Measurements from ENCODE around the gene KBTBD3. TPM values are rescaled to one million over a fixed set of nuclear protein-coding genes. Genes with fewer than 3 reads are reported as not detected.

KBTBD3 gene
- total and polyA plus RNA-seq, 2 experiments from 2014 or later, result 1.9 to 13.7 TPM

DNA sequence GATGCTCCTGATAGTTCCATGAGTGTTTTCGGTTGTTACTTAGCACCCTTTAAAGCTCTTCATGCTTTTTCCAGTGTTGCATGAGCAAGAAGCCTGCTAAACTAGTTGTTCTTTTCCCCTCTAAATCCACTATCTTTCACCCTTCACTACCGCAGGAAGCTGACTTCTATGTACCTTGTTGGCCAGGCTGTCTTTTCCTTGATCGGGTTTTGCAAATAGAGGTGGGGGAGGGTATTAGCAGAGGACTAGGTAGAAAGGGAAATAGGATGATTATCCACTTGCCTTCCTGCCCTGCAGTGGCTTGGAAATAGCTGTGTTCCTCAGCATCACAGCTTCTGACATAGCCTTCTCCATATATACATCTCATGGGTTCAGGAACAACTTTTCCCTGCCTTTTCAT lies 24.2 kb upstream of the KBTBD3 start (continued):
- TF ChIP-seq, protein P1, sequence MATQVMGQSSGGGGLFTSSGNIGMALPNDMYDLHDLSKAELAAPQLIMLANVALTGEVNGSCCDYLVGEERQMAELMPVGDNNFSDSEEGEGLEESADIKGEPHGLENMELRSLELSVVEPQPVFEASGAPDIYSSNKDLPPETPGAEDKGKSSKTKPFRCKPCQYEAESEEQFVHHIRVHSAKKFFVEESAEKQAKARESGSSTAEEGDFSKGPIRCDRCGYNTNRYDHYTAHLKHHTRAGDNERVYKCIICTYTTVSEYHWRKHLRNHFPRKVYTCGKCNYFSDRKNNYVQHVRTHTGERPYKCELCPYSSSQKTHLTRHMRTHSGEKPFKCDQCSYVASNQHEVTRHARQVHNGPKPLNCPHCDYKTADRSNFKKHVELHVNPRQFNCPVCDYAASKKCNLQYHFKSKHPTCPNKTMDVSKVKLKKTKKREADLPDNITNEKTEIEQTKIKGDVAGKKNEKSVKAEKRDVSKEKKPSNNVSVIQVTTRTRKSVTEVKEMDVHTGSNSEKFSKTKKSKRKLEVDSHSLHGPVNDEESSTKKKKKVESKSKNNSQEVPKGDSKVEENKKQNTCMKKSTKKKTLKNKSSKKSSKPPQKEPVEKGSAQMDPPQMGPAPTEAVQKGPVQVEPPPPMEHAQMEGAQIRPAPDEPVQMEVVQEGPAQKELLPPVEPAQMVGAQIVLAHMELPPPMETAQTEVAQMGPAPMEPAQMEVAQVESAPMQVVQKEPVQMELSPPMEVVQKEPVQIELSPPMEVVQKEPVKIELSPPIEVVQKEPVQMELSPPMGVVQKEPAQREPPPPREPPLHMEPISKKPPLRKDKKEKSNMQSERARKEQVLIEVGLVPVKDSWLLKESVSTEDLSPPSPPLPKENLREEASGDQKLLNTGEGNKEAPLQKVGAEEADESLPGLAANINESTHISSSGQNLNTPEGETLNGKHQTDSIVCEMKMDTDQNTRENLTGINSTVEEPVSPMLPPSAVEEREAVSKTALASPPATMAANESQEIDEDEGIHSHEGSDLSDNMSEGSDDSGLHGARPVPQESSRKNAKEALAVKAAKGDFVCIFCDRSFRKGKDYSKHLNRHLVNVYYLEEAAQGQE (IDR thresholded peaks at IDR 0.05; ENCODE audit: unreplicated experiment), result no peak
- no peak for TF ChIP-seq ZNF331 (CRISPR knock-in tag; IDR thresholded peaks at IDR 0.05; ENCODE audit: low read depth)
- no peak for TF ChIP-seq JUNB (IDR thresholded peaks at IDR 0.05; ENCODE audit: unreplicated experiment)

DNA sequence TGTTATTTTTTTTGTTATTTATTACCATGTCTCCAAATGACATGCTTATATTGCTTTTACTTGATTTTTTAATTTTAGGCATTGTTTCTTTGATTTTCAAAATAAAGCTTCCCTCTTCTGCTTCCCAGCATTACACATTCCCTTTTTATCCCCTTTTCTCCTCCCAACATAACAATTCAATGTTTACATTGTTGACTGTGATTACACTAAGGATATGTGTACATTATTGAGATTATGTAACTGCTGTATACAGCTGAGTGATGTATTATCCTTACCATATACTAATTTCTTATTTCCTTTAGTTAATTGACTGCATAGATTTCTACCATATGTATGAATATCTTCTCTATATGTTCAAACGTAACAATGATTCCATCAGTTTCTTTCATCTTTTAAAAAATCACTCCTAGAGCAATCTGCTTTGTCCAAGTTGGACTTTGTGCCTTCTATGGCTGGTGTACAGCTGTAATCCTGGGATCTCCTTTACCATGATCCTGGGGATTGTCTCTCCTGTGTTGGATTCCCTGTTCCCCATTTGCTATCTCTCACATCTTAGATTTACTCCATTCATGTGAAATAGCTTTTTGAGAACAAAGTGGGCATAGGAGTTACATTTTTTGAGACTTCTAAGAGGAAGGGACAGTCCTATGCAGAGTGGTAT lies 21.9 kb upstream of the KBTBD3 start:
- Mint-ChIP-seq H3K4me1 (peaks cover 15% of the 10 kb centered on the region; the same call in 2 of the 3 replicates), H3K9me3 (no peaks in the 10 kb centered on the region), H3K27me3 (ENCODE audit: insufficient read depth, low read depth, poor library complexity) (no peaks in the 10 kb centered on the region), H3K36me3 (ENCODE audit: low read depth) (peaks cover 36% of the 10 kb centered on the region), H3K27ac (no peak overlapping the region), H3K4me3 (no peak overlapping the region)
- Histone ChIP-seq H3F3A (replicated peaks; ENCODE audit: low read depth) (no peaks in the 10 kb centered on the region), H3K27ac (ENCODE audit: low read depth) (no peak overlapping the region; the same call in 1 of the 2 replicates), H3K9me2 (ENCODE audit: insufficient read depth) (no peaks in the 10 kb centered on the region), H3K4me1 (ENCODE audit: insufficient read depth) (peaks cover 13% of the 10 kb centered on the region), H2AFZ (no peak overlapping the region), H3K4me2 (no peak overlapping the region), H3K4me3 (no peak overlapping the region), H3K79me2 (replicated peaks; ENCODE audit: insufficient read depth) (0 out of 2 replicates have a peak, but pooled peaks cover 7% of the 10 kb centered on the region), H4K20me1 (replicated peaks; ENCODE audit: insufficient read depth) (no peaks in the 10 kb centered on the region; the same call in 1 of the 2 replicates), H3K36me3 (ENCODE audit: insufficient read depth) (peaks cover 16% of the 10 kb centered on the region), H3K27me3 (ENCODE audit: insufficient read depth) (no peaks in the 10 kb centered on the region)
- no peak for DNase-seq (ENCODE audit: low spot score)
- ATAC-seq, result no peak
- TF ChIP-seq POLR2AphosphoS5 (IDR thresholded peaks at IDR 0.05; ENCODE audit: low read depth) (no peak), STAT1 (IDR thresholded peaks at IDR 0.05; ENCODE audit: unreplicated experiment) (no peak), CREB1 (CRISPR knock-in tag; IDR thresholded peaks at IDR 0.05; ENCODE audit: low read depth) (no peak), NANOG (IDR thresholded peaks at IDR 0.05; ENCODE audit: borderline replicate concordance) (no peak), ZNF331 (CRISPR knock-in tag; IDR thresholded peaks at IDR 0.05; ENCODE audit: low read depth) (no peak)
- TF ChIP-seq, protein P2, sequence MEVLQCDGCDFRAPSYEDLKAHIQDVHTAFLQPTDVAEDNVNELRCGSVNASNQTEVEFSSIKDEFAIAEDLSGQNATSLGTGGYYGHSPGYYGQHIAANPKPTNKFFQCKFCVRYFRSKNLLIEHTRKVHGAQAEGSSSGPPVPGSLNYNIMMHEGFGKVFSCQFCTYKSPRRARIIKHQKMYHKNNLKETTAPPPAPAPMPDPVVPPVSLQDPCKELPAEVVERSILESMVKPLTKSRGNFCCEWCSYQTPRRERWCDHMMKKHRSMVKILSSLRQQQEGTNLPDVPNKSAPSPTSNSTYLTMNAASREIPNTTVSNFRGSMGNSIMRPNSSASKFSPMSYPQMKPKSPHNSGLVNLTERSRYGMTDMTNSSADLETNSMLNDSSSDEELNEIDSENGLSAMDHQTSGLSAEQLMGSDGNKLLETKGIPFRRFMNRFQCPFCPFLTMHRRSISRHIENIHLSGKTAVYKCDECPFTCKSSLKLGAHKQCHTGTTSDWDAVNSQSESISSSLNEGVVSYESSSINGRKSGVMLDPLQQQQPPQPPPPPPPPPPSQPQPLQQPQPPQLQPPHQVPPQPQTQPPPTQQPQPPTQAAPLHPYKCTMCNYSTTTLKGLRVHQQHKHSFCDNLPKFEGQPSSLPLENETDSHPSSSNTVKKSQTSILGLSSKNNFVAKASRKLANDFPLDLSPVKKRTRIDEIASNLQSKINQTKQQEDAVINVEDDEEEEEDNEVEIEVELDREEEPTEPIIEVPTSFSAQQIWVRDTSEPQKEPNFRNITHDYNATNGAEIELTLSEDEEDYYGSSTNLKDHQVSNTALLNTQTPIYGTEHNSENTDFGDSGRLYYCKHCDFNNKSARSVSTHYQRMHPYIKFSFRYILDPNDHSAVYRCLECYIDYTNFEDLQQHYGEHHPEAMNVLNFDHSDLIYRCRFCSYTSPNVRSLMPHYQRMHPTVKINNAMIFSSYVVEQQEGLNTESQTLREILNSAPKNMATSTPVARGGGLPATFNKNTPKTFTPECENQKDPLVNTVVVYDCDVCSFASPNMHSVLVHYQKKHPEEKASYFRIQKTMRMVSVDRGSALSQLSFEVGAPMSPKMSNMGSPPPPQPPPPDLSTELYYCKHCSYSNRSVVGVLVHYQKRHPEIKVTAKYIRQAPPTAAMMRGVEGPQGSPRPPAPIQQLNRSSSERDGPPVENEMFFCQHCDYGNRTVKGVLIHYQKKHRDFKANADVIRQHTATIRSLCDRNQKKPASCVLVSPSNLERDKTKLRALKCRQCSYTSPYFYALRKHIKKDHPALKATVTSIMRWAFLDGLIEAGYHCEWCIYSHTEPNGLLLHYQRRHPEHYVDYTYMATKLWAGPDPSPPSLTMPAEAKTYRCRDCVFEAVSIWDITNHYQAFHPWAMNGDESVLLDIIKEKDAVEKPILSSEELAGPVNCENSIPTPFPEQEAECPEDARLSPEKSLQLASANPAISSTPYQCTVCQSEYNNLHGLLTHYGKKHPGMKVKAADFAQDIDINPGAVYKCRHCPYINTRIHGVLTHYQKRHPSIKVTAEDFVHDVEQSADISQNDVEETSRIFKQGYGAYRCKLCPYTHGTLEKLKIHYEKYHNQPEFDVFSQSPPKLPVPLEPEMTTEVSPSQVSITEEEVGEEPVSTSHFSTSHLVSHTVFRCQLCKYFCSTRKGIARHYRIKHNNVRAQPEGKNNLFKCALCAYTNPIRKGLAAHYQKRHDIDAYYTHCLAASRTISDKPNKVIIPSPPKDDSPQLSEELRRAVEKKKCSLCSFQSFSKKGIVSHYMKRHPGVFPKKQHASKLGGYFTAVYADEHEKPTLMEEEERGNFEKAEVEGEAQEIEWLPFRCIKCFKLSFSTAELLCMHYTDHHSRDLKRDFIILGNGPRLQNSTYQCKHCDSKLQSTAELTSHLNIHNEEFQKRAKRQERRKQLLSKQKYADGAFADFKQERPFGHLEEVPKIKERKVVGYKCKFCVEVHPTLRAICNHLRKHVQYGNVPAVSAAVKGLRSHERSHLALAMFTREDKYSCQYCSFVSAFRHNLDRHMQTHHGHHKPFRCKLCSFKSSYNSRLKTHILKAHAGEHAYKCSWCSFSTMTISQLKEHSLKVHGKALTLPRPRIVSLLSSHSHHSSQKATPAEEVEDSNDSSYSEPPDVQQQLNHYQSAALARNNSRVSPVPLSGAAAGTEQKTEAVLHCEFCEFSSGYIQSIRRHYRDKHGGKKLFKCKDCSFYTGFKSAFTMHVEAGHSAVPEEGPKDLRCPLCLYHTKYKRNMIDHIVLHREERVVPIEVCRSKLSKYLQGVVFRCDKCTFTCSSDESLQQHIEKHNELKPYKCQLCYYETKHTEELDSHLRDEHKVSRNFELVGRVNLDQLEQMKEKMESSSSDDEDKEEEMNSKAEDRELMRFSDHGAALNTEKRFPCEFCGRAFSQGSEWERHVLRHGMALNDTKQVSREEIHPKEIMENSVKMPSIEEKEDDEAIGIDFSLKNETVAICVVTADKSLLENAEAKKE (CRISPR knock-in tag; IDR thresholded peaks at IDR 0.05), result no peak
- TF ChIP-seq, protein P3, sequence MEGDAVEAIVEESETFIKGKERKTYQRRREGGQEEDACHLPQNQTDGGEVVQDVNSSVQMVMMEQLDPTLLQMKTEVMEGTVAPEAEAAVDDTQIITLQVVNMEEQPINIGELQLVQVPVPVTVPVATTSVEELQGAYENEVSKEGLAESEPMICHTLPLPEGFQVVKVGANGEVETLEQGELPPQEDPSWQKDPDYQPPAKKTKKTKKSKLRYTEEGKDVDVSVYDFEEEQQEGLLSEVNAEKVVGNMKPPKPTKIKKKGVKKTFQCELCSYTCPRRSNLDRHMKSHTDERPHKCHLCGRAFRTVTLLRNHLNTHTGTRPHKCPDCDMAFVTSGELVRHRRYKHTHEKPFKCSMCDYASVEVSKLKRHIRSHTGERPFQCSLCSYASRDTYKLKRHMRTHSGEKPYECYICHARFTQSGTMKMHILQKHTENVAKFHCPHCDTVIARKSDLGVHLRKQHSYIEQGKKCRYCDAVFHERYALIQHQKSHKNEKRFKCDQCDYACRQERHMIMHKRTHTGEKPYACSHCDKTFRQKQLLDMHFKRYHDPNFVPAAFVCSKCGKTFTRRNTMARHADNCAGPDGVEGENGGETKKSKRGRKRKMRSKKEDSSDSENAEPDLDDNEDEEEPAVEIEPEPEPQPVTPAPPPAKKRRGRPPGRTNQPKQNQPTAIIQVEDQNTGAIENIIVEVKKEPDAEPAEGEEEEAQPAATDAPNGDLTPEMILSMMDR (conservative IDR thresholded peaks at IDR 0.05; ENCODE audit: low read depth in 2 of 2), result no peak
- TF ChIP-seq, protein P4, sequence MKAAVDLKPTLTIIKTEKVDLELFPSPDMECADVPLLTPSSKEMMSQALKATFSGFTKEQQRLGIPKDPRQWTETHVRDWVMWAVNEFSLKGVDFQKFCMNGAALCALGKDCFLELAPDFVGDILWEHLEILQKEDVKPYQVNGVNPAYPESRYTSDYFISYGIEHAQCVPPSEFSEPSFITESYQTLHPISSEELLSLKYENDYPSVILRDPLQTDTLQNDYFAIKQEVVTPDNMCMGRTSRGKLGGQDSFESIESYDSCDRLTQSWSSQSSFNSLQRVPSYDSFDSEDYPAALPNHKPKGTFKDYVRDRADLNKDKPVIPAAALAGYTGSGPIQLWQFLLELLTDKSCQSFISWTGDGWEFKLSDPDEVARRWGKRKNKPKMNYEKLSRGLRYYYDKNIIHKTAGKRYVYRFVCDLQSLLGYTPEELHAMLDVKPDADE (IDR thresholded peaks at IDR 0.05), result no peak
